ENCODE measurements around the gene MAGI2. TPM values are rescaled to one million over a fixed set of nuclear protein-coding genes. Genes with fewer than 3 reads are reported as not detected.

MAGI2 gene
- total RNA-seq, 2 experiments from 2014 or later: 0.17 TPM

DNA sequence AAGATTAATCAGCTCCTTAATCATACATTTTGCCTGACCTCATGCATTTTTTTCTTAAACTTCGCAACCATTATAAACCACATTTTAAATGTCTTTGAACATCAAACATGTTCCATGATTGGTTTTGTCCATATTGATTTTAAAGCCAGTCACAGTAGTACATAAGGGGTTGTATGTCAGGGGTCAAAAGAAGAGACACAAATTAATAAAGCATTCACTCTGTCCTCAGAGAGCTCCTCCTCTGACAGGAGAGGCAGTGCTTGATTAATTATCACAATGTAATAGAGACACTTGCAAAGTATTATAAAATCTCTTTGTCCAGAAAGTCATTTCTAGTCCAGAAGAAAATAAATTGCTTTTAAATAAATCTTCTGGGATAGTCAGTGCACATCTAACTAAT, 195.5 kb downstream of the MAGI2 start:
- Mint-ChIP-seq H3K36me3 (no peaks in the 10 kb centered on the region), H3K9me3 (peaks cover 2% of the 10 kb centered on the region), H3K4me3 (no peak overlapping the region), H3K27me3 (no peaks in the 10 kb centered on the region), H3K4me1 (ENCODE audit: low read depth) (no peaks in the 10 kb centered on the region), H3K27ac (no peak overlapping the region)
- POLR2A ChIA-PET: no interaction called here
- CTCF ChIA-PET: no interaction called here
- intact Hi-C loops (cut with micrococcal nuclease): no loop called here
- no peak for DNase-seq

DNA sequence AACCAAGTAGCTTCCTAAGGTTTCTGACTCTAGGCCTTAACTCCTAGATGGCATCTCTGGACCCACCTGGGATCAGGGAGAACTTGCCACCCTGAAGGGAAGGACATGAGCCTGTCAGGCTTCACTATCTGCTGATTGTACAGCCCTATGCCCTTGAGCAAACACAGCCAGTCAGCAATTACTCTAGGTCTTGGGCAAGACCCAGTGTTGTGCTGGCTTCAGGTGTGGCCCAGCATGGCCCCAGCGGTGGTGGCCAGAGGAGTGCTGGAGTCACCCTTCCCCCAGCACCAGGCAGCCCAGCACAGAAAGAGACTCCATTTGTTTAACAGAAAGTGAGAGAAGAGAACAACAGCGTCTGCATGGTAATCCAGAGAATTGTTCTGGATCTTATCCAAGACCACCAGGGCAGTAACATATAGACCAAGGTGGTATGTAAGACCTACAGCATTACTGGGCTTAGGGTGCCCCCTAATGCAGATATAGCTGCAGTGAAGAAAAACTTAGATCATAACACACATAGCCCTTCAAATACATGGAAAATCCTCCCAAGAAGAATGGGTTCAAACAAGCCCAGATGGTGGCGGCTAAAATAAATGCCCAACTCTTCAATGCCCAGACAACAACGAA, 207.7 kb downstream of the MAGI2 start:
- ChIA-PET CTCF (no interaction called here), POLR2A (no interaction called here)
- intact Hi-C loops (cut with micrococcal nuclease): no loop called here
- no peak overlapping the region for H3K4me3 Mint-ChIP-seq
- no peak overlapping the region for H3K27ac Mint-ChIP-seq
- H3K27me3 Mint-ChIP-seq: no peaks in the 10 kb centered on the region
- no peaks in the 10 kb centered on the region for H3K4me1 Mint-ChIP-seq (ENCODE audit: low read depth)
- no peaks in the 10 kb centered on the region for H3K9me3 Mint-ChIP-seq
- DNase-seq: no peak
- H3K36me3 Mint-ChIP-seq: no peaks in the 10 kb centered on the region

DNA sequence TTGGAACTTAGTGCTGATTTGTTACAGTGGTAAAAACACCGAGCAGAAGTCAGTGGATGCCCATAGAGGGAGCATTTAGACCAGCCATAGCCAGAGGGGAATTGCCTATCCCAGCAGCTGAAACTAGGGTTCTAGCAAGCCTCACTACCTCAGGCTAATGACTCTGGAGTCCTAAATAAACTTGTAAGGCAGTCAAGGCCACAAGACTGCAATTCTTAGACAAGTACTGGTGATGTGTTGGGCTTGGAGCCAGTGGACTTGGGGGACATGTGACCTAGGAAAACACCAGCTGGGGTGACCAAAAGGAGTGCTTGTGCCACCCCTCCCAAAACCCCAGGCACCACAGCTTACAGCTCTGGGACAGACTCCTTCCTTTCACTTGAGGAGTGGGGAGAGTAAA, 209.0 kb downstream of the MAGI2 start:
- intact Hi-C loops (cut with micrococcal nuclease): no loop called here
- H3K4me1 Mint-ChIP-seq (ENCODE audit: low read depth): no peaks in the 10 kb centered on the region
- ChIA-PET POLR2A (no interaction called here), CTCF (no interaction called here)
- no peak overlapping the region for H3K4me3 Mint-ChIP-seq
- no peaks in the 10 kb centered on the region for H3K27me3 Mint-ChIP-seq
- H3K27ac Mint-ChIP-seq: no peak overlapping the region
- DNase-seq: no peak
- no peaks in the 10 kb centered on the region for H3K36me3 Mint-ChIP-seq
- H3K9me3 Mint-ChIP-seq: no peaks in the 10 kb centered on the region

DNA sequence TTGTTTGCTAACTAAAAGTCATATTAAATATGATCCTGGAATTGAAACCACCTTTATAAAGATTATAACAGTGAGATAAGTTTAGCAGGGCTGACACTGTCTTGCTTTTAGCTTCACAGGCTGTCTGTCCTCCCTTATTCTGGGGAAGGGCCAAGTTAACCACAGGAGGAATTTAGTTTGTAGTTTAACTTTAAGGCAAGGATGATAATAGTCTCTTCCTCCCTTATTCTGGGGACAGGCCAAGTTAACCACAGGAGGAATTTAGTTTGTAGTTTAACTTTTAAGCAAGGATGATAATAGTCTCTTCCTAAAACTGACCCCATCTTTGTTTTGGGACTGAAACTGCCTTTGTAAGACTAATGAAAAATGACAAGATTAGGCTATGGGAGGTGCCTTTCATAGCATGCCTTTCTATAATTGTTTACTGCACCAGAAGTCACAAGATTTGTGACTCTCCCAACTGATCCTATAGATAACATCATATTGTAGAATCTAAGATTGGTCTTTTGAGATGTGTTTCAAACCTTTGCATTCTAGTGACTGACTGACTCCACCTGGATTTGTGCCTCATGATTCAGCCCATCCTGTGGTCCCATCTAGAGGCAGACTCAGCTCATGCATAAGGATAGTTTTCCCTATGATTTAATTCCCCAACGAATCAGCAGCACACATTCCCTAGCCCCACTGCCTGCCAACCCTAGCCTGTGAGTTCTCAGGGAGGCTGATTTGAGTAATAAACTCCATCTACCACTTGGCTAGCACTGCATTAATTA, 212.0 kb downstream of the MAGI2 start:
- H3K27me3 Mint-ChIP-seq: no peaks in the 10 kb centered on the region
- no peak for DNase-seq
- H3K9me3 Mint-ChIP-seq: no peaks in the 10 kb centered on the region
- H3K4me1 Mint-ChIP-seq (ENCODE audit: low read depth): no peaks in the 10 kb centered on the region
- H3K4me3 Mint-ChIP-seq: no peak overlapping the region
- CTCF ChIA-PET: no interaction called here
- H3K27ac Mint-ChIP-seq: no peak overlapping the region
- POLR2A ChIA-PET: no interaction called here
- no peaks in the 10 kb centered on the region for H3K36me3 Mint-ChIP-seq
- intact Hi-C loops (cut with micrococcal nuclease): no loop called here

DNA sequence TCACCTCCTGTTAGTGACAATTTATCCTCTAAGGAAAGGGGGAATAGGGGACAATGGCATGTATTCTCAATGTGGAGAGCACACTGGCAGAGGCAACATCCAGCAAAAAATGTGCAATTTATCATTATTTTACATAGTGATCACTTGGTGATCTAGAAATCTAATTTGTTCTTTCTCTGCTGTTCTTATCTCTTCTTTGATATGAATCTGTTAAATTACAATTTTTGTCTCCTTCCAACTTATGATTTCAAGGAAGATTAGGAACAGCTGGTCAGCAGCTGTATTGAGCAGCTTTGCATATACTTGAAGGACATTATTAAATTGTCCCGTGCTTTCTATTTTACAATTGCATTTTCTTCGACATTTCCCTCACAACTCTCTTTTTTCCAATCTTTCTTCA, 213.1 kb downstream of the MAGI2 start:
- CTCF ChIA-PET: no interaction called here
- H3K4me1 Mint-ChIP-seq (ENCODE audit: low read depth): no peaks in the 10 kb centered on the region
- intact Hi-C loops (cut with micrococcal nuclease): no loop called here

DNA sequence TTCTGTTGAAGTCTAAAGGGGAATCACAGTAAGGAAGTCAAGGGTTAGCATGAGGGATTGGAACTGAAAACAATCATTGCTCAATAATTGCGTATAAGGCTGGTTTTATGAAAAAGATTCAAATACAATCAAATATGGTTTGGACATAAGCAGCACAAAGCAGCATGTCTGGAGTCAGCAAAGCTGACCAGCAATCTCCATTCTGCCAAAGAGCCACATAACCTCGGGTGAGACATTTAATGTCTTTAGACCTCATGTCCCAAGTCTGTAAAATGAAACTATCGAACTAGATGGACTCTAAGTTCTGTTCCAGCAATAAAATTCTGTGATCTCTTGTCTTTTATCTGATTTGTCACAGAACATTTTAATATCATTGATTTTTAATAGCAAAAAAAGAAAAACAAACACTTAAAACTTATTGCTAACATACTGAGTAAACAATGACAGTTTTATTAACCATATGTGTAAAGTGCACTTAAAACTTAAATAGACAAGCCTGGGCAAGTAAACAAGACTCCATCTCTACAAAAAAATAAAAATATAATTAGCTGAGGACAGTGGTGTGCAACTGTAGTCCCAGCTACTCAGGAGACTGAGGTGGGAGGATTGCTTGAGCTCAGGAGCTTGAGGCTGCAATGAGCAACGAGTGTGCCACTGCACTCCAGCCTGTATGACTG, 217.0 kb downstream of the MAGI2 start:
- no peaks in the 10 kb centered on the region for H3K4me1 Mint-ChIP-seq (ENCODE audit: low read depth)
- no peak for DNase-seq
- no peak overlapping the region for H3K27ac Mint-ChIP-seq
- peaks cover 2% of the 10 kb centered on the region for H3K9me3 Mint-ChIP-seq
- no peaks in the 10 kb centered on the region for H3K36me3 Mint-ChIP-seq
- ChIA-PET POLR2A (no interaction called here), CTCF (no interaction called here)
- intact Hi-C loops (cut with micrococcal nuclease): no loop called here
- H3K4me3 Mint-ChIP-seq: no peak overlapping the region
- H3K27me3 Mint-ChIP-seq: no peaks in the 10 kb centered on the region

More for the DNA sequence above, 213.1 kb downstream of the MAGI2 start:
- POLR2A ChIA-PET: no interaction called here
- Mint-ChIP-seq H3K4me3 (no peak overlapping the region), H3K36me3 (no peaks in the 10 kb centered on the region), H3K9me3 (peaks cover 1% of the 10 kb centered on the region), H3K27ac (no peak overlapping the region), H3K27me3 (no peaks in the 10 kb centered on the region)
- DNase-seq: no peak

DNA sequence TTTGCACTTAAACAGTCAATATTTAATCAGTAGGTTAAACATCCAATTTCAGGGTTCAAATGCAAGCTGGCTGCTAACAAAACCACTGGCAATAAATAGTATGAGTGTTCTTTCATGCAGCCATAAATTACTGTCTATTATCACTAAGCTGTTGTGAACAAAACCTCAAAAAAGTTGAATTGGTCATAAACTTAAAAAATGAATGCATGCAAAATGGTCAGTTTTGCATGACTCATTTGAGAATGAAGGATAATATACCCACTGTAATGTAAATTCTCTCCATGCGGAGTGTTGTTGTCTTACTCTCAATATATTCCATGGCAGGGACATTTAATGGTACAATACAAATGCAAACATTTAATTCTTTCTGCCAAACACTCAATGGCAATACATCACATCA, 226.4 kb downstream of the MAGI2 start:
- peaks cover 4% of the 10 kb centered on the region for H3K9me3 Mint-ChIP-seq
- H3K27me3 Mint-ChIP-seq: no peaks in the 10 kb centered on the region
- no peak overlapping the region for H3K4me3 Mint-ChIP-seq
- DNase-seq: no peak
- H3K36me3 Mint-ChIP-seq: no peaks in the 10 kb centered on the region
- ChIA-PET CTCF (no interaction called here), POLR2A (no interaction called here)
- no peak overlapping the region for H3K27ac Mint-ChIP-seq
- H3K4me1 Mint-ChIP-seq (ENCODE audit: low read depth): no peaks in the 10 kb centered on the region
- intact Hi-C loops (cut with micrococcal nuclease): no loop called here

DNA sequence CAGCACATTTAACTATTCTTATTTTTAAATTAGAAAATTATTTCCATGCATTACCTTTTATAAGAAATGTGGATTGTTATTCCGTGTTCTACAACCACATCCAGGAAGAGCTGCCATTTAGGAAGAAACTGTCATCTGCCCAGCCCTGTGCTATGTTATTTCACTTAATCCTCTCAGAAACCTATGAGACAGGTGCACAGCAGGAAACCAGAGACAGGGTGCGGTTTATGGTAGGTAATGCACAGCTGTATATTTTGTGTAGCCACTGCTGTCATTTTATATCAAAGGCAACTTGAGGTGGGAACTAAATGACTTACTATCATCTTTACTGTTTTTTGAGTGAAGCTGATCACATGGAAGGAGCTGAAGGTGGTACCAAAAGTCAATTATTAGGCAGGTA, 232.3 kb downstream of the MAGI2 start:
- peaks cover 4% of the 10 kb centered on the region for H3K9me3 Mint-ChIP-seq
- no peaks in the 10 kb centered on the region for H3K36me3 Mint-ChIP-seq
- no peak overlapping the region for H3K27ac Mint-ChIP-seq
- H3K4me1 Mint-ChIP-seq (ENCODE audit: low read depth): no peaks in the 10 kb centered on the region
- intact Hi-C loops (cut with micrococcal nuclease): no loop called here
- no peak overlapping the region for H3K4me3 Mint-ChIP-seq
- CTCF ChIA-PET: no interaction called here
- no peak for DNase-seq
- H3K27me3 Mint-ChIP-seq: no peaks in the 10 kb centered on the region
- POLR2A ChIA-PET: no interaction called here

DNA sequence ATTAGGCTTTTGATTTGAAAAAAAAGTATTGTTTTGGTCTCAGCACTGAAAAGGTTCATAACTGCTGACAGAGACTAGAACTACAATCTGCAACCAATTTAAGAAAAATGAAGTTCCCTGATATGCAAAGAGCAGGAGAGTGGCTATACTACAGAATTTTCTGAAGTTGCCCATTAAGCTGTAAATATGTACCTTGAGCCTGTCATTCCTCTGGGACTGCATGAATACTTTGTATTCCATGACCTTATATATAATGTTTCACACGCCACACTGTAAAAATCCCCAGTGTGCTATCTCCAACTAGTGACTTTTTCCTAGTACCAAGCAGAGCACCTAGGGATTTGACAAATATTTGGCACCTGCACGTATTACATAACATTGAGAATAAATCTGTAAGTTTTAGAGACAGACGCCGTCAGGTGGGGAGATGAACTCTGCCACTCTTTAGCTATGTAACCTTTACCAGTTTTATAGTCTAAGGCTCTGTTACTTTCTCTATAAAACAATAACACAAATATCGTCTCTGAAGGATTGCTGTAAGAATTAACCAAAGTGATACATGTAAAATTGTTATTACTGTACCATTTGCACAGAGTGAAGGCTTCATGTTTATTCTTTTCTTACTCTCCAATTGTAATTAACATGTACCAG, 235.4 kb downstream of the MAGI2 start:
- Mint-ChIP-seq H3K27me3 (no peaks in the 10 kb centered on the region), H3K4me1 (ENCODE audit: low read depth) (no peaks in the 10 kb centered on the region), H3K9me3 (peaks cover 3% of the 10 kb centered on the region), H3K27ac (no peak overlapping the region), H3K36me3 (no peaks in the 10 kb centered on the region), H3K4me3 (no peak overlapping the region)
- intact Hi-C loops (cut with micrococcal nuclease): no loop called here
- ChIA-PET POLR2A (no interaction called here), CTCF (no interaction called here)
- no peak for DNase-seq

DNA sequence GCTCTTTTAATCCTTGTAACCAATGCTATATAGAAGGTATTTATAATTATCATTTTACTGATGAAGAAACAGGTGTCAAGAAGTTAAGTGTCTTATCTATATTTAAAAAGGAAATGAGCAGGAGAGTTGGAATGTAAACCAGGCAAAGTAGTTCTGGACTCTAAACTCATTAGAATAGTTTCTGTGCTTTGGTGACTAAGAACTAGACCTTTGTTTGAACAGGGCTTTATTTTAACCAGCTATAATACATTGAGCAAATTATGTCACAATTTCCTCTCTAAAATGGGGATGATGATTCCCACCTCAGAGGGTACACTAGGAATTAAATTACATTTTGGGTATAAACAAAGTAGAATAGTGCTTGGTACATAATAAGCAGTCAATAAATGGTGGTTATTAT, 236.0 kb downstream of the MAGI2 start:
- peaks cover 3% of the 10 kb centered on the region for H3K9me3 Mint-ChIP-seq
- intact Hi-C loops (cut with micrococcal nuclease): no loop called here
- no peaks in the 10 kb centered on the region for H3K27me3 Mint-ChIP-seq
- no peak overlapping the region for H3K4me3 Mint-ChIP-seq
- ChIA-PET CTCF (no interaction called here), POLR2A (no interaction called here)
- no peak for DNase-seq
- H3K4me1 Mint-ChIP-seq (ENCODE audit: low read depth): no peaks in the 10 kb centered on the region
- H3K36me3 Mint-ChIP-seq: no peaks in the 10 kb centered on the region
- no peak overlapping the region for H3K27ac Mint-ChIP-seq

DNA sequence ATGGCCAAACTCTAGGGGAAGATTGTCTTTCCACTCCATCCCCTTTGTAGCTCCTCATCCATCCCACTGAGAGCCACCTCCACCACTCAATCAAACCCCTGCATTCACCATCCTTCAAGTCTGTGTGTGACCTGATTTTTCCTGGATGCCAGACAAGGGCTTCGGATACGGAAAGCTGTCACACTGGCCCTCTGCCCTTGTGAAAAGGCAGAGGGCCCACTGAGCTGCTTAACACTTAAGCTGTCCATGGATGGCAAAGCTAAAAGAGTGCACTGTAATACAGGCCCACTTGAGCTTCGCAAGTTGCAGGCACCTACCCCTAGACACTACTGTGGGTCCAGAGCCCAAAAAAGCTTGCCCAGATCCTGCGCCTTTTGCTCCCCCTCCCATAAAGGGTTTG, 237.2 kb downstream of the MAGI2 start:
- no peaks in the 10 kb centered on the region for H3K36me3 Mint-ChIP-seq
- no peak overlapping the region for H3K4me3 Mint-ChIP-seq
- H3K4me1 Mint-ChIP-seq (ENCODE audit: low read depth): no peaks in the 10 kb centered on the region
- H3K27ac Mint-ChIP-seq: no peak overlapping the region
- ChIA-PET POLR2A (no interaction called here), CTCF (no interaction called here)
- intact Hi-C loops (cut with micrococcal nuclease): no loop called here
- no peaks in the 10 kb centered on the region for H3K27me3 Mint-ChIP-seq
- DNase-seq: no peak
- H3K9me3 Mint-ChIP-seq: no peaks in the 10 kb centered on the region

DNA sequence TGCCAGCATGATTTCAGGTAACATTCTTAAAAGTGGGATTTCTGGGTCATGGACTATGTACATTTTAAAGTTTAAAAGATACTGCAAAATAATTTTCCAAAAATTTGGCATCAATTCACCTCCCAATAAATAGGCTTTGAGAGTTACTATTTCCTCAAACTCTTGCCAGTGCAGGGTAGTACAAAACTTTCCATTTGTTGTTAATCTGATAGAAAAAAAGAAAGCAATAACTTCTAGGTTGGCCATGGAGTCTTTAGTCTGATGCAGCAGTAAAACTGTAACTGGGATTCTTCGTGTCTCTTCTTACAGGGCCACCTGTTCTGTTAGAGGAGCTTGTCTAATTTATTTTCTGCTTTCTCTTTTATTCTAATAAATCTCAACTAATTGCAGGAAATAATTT, 241.1 kb downstream of the MAGI2 start:
- POLR2A ChIA-PET: no interaction called here
- no peak for DNase-seq
- CTCF ChIA-PET: no interaction called here
- H3K9me3 Mint-ChIP-seq: peaks cover 10% of the 10 kb centered on the region
- H3K4me1 Mint-ChIP-seq (ENCODE audit: low read depth): no peaks in the 10 kb centered on the region
- no peaks in the 10 kb centered on the region for H3K36me3 Mint-ChIP-seq
- no peaks in the 10 kb centered on the region for H3K27me3 Mint-ChIP-seq
- intact Hi-C loops (cut with micrococcal nuclease): no loop called here
- no peak overlapping the region for H3K27ac Mint-ChIP-seq
- no peak overlapping the region for H3K4me3 Mint-ChIP-seq

DNA sequence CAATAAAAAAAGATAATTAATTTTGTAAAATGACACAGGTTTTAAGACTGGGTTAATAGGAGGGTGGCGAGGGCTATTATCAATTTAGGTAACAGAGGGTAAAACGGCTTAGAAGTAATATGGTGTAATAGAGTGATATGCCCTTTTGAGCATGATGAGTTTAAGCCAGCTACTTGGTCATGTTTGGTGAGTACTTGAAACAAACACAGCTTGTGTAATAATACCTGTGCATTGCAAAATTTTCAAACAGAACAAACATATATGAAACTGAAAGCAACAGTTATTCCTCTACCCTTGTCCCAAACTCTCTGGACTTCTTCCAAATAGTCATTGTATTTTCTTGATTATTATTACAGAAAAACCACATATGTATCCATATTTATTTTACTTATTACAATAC, 241.7 kb downstream of the MAGI2 start:
- intact Hi-C loops (cut with micrococcal nuclease): no loop called here
- no peaks in the 10 kb centered on the region for H3K27me3 Mint-ChIP-seq
- CTCF ChIA-PET: no interaction called here
- H3K9me3 Mint-ChIP-seq: peaks cover 10% of the 10 kb centered on the region
- POLR2A ChIA-PET: no interaction called here
- no peak overlapping the region for H3K4me3 Mint-ChIP-seq
- H3K4me1 Mint-ChIP-seq (ENCODE audit: low read depth): no peaks in the 10 kb centered on the region
- H3K36me3 Mint-ChIP-seq: no peaks in the 10 kb centered on the region
- DNase-seq: no peak
- H3K27ac Mint-ChIP-seq: no peak overlapping the region
